ENCODE data around the gene RNF169.
"Not testable (repeated sequence)": the region's sequence is repeated elsewhere in the genome, so short reads cannot be mapped to it uniquely, and the experiment has no call there.

Gene RNF169

GRCh38 chr11:74729397-74729796, 19.3 kb upstream of the RNF169 start:
- no peak for DNase-seq

GRCh38 chr11:74730571-74731260, 17.9 kb upstream of the RNF169 start:
- no peak for DNase-seq

GRCh38 chr11:74731301-74732094, 17.2 kb upstream of the RNF169 start, which contains the start of gene CHRDL2:
CHRDL2 (minus strand) TSS chr11:74731426; CDS start chr11:74730888, 538 bp downstream.
- DNase-seq: no peak

GRCh38 chr11:74734559-74734925, 14.1 kb upstream of the RNF169 start:
- no peak for DNase-seq

GRCh38 chr11:74735365-74735928, 13.2 kb upstream of the RNF169 start:
- no peak for DNase-seq

GRCh38 chr11:74736031-74736430, 12.6 kb upstream of the RNF169 start:
- DNase-seq: no peak

- peak; percentile 53 to 55 for DNase-seq
Measured at GRCh38 chr11:74739546-74740270, 8.9 kb upstream of the RNF169 start.

- DNase-seq: no peak
Measured at GRCh38 chr11:74742070-74742469, 6.6 kb upstream of the RNF169 start.

GRCh38 chr11:74743640-74744039, 5.0 kb upstream of the RNF169 start:
- no peak for DNase-seq

GRCh38 chr11:74744277-74744676, 4.4 kb upstream of the RNF169 start:
- no peak for DNase-seq

GRCh38 chr11:74746868-74747267, 1.8 kb upstream of the RNF169 start:
- no peak for DNase-seq

- DNase-seq: peak; percentile 42 to 51
Measured at GRCh38 chr11:74749127-74749964, 697 bp downstream of the RNF169 start.

- DNase-seq: no peak
Measured at GRCh38 chr11:74749965-74750296, 1.3 kb downstream of the RNF169 start.

- DNase-seq: not testable (repeated sequence)
Measured at GRCh38 chr11:74750598-74750997, 1.9 kb downstream of the RNF169 start.

- no peak for DNase-seq
Measured at GRCh38 chr11:74751303-74751702, 2.7 kb downstream of the RNF169 start.

- DNase-seq: no peak
Measured at GRCh38 chr11:74754507-74755252, 6.0 kb downstream of the RNF169 start.

- no peak for DNase-seq
Measured at GRCh38 chr11:74755395-74755995, 6.8 kb downstream of the RNF169 start.

GRCh38 chr11:74756571-74756970, 7.9 kb downstream of the RNF169 start:
- no peak for DNase-seq

- DNase-seq: no peak
Measured at GRCh38 chr11:74766905-74767304, 18.3 kb downstream of the RNF169 start.

- peak in 1 of 2 donors; percentile 5 for DNase-seq
Measured at GRCh38 chr11:74768172-74768651, 19.6 kb downstream of the RNF169 start.
